Stimulated activated CD8-positive, alpha-beta memory T cell treated with anti-CD3 and anti-CD28 coated beads, Interleukin-15, amount 100 ng/mL, for 24 hours (primary cell): ENCODE data around the gene ID4.

Experiments used
- DNase-seq: peaks from one replicate; pipeline ENCODE4 v3.0.0-alpha.2; 2020; ENCODE audit warnings: low read depth

ID4 gene

GRCh38 chr6:19860235-19860877 is 23.2 kb downstream of the ID4 start:
- no peak for DNase-seq

- DNase-seq, result no peak
These were observed 27.1 kb downstream of the ID4 start for GRCh38 chr6:19864285-19864684.

GRCh38 chr6:19865178-19865577 is 28.0 kb downstream of the ID4 start:
- DNase-seq, result no peak

GRCh38 chr6:19866173-19866984 is 29.2 kb downstream of the ID4 start:
- no peak for DNase-seq

GRCh38 chr6:19866985-19867627 is 29.9 kb downstream of the ID4 start:
- DNase-seq, result no peak

- DNase-seq, result no peak
These were observed 32.3 kb downstream of the ID4 start for GRCh38 chr6:19869464-19869863.

- no peak for DNase-seq
These were observed 33.2 kb downstream of the ID4 start for GRCh38 chr6:19870322-19870721.

GRCh38 chr6:19873031-19873430 is 35.9 kb downstream of the ID4 start:
- DNase-seq, result no peak

GRCh38 chr6:19876672-19877071 is 39.5 kb downstream of the ID4 start:
- DNase-seq, result no peak

GRCh38 chr6:19879663-19880062 is 42.5 kb downstream of the ID4 start:
- no peak for DNase-seq

- no peak for DNase-seq
These were observed 42.9 kb downstream of the ID4 start for GRCh38 chr6:19880066-19880465.

GRCh38 chr6:19891451-19891850 is 54.3 kb downstream of the ID4 start:
- DNase-seq, result no peak
